Trophoblast cell (in vitro differentiated cells and primary cell): ENCODE measurements around the gene MYLK.

Experiments
- DNase-seq, 2 donors: peaks; one replicate each; pipeline ENCODE4 v3.0.0-alpha.2; 2016
- H2AFZ ChIP-seq: 2 replicates; pipeline ENCODE4 v1.6.1; 2013; ENCODE audit warnings: low read length, moderate library complexity, mild to moderate bottlenecking; ENCODE audit not compliant: insufficient read depth, poor library complexity
- H2AK5ac ChIP-seq: 2 replicates; pipeline ENCODE4 v1.6.1; 2013; ENCODE audit warnings: mild to moderate bottlenecking, low read length
- H2BK120ac ChIP-seq: 2 replicates; pipeline ENCODE4 v1.6.1; 2013; ENCODE audit warnings: low read length, mild to moderate bottlenecking, moderate library complexity; ENCODE audit not compliant: insufficient read depth, poor library complexity
- H2BK12ac ChIP-seq: 2 replicates; pipeline ENCODE4 v1.6.1; 2013; ENCODE audit warnings: mild to moderate bottlenecking, low read length, moderate library complexity
- H2BK5ac ChIP-seq: 2 replicates; pipeline ENCODE4 v1.6.1; 2013; ENCODE audit warnings: low read length, low read depth, moderate library complexity, mild to moderate bottlenecking; ENCODE audit not compliant: poor library complexity
- H3K14ac ChIP-seq: 2 replicates; pipeline ENCODE4 v1.6.1; 2013; ENCODE audit warnings: mild to moderate bottlenecking, low read length
- H3K18ac ChIP-seq: 2 replicates; pipeline ENCODE4 v1.6.1; 2013; ENCODE audit warnings: mild to moderate bottlenecking, low read length
- H3K23ac ChIP-seq: 2 replicates; pipeline ENCODE4 v1.6.1; 2013; ENCODE audit warnings: low read length
- H3K27ac ChIP-seq: 2 replicates; pipeline ENCODE4 v1.5.1; 2013; ENCODE audit warnings: low read depth, mild to moderate bottlenecking, inconsistent platforms, low read length, moderate library complexity
- H3K27me3 ChIP-seq: 2 replicates; pipeline ENCODE4 v1.6.1; 2013; ENCODE audit warnings: inconsistent platforms, mild to moderate bottlenecking, low read length, moderate library complexity; ENCODE audit not compliant: insufficient read depth
- H3K36me3 ChIP-seq, 2 experiments: 1 replicate in 1 of 2; 2 replicates in 1 of 2; pipeline ENCODE4 v1.6.1; 2013; ENCODE audit warnings: low read length in 2 of 2, mild to moderate bottlenecking in 2 of 2, moderate library complexity in 1 of 2; ENCODE audit not compliant: insufficient read depth in 2 of 2, control insufficient read depth in 1 of 2
- H3K4ac ChIP-seq: 2 replicates; pipeline ENCODE4 v1.6.1; 2013; ENCODE audit warnings: low read depth, mild to moderate bottlenecking, low read length, moderate library complexity
- H3K4me1 ChIP-seq, 2 experiments: 1 replicate in 1 of 2; 2 replicates in 1 of 2; pipeline ENCODE4 v1.6.1; 2013; ENCODE audit warnings: low read length in 2 of 2, mild to moderate bottlenecking in 2 of 2, moderate library complexity in 1 of 2; ENCODE audit not compliant: insufficient read depth in 2 of 2, control insufficient read depth in 1 of 2
- H3K4me2 ChIP-seq: 2 replicates; pipeline ENCODE4 v1.6.1; 2013; ENCODE audit warnings: inconsistent platforms, mild to moderate bottlenecking, low read length, moderate library complexity
- H3K4me3 ChIP-seq: 2 replicates; pipeline ENCODE4 v1.5.1; 2013; ENCODE audit warnings: mild to moderate bottlenecking, low read depth, low read length, inconsistent platforms
- H3K79me1 ChIP-seq: one replicate; pipeline ENCODE4 v1.6.1; 2013; ENCODE audit warnings: low read length
- H3K79me2 ChIP-seq: 2 replicates; pipeline ENCODE4 v1.6.1; 2013; ENCODE audit warnings: low read length, mild to moderate bottlenecking; ENCODE audit not compliant: control insufficient read depth, insufficient read depth, poor library complexity
- H3K9ac ChIP-seq: 2 replicates; pipeline ENCODE4 v1.6.1; 2013; ENCODE audit warnings: mild to moderate bottlenecking, low read length
- H3K9me3 ChIP-seq: 2 replicates; pipeline ENCODE4 v1.6.1; 2013; ENCODE audit warnings: low read depth, mild to moderate bottlenecking, control low read depth, inconsistent platforms, low read length; ENCODE audit not compliant: insufficient read depth
- H4K12ac ChIP-seq: 2 replicates; pipeline ENCODE4 v1.6.1; 2013; ENCODE audit warnings: low read depth, mild to moderate bottlenecking, low read length, moderate library complexity
- H4K8ac ChIP-seq: 2 replicates; pipeline ENCODE4 v1.6.1; 2013; ENCODE audit warnings: low read depth, mild to moderate bottlenecking, low read length, moderate library complexity
- H4K91ac ChIP-seq: one replicate; pipeline ENCODE4 v1.6.1; 2013; ENCODE audit warnings: low read depth, mild to moderate bottlenecking, low read length, moderate library complexity
- WGBS: extraction: QIAGEN DNeasy Blood & Tissue Kit; methylation state at CpG from one replicate; pipeline ENCODE4 v1.1.7; 2013; ENCODE audit warnings: missing lambda C conversion rate; ENCODE audit not compliant: insufficient read length, insufficient coverage; ENCODE audit errors: extremely low coverage; 5-methylcytosine and 5-hydroxymethylcytosine counted together

The MYLK gene

DNA sequence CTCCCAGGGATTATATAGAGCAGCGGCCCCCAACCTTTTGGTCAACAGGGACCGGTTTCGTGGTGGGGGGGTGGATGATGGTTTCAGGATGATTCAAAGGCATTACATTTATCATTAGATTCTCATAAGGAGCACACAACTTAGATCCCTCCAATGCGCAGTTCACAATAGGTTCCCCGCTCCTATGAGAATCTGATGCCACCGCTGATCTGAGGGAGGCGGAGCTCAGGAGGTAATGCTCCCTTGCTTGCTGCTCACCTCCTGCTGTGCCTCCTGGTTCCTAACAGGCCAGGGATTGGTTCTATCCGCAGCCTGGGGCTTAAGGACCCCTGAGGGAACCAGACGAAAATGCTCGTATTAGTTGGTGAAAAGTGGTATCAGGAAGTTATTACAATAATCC is 298.0 kb downstream of the MYLK start:
- peak overlapping the region; percentile 30 for H2AFZ ChIP-seq
- H3K36me3 ChIP-seq, result peaks cover 9 to 16% of the 10 kb centered on the region in 2 experiments
- H2BK120ac ChIP-seq, result peak overlapping the region; percentile 92
- peaks cover 28% of the 10 kb centered on the region for H3K79me1 ChIP-seq
- H3K79me2 ChIP-seq, result peaks cover 13% of the 10 kb centered on the region
- no CpG with 5 or more reads among the region's 10 CpGs for WGBS
- peak overlapping the region; percentile 93 for H3K4ac ChIP-seq
- H4K91ac ChIP-seq, result peak overlapping the region; percentile 99
- peak overlapping the region; percentile 62 for H3K9ac ChIP-seq
- peaks cover 11% of the 10 kb centered on the region for H3K9me3 ChIP-seq
- no peak overlapping the region for H2AK5ac ChIP-seq
- H3K4me2 ChIP-seq, result peak overlapping the region; percentile 62
- H4K8ac ChIP-seq, result peak overlapping the region; percentile 76
- peak overlapping the region; percentile 64 for H3K14ac ChIP-seq
- H2BK12ac ChIP-seq, result peak overlapping the region; percentile 59
- H3K27me3 ChIP-seq, result no peaks in the 10 kb centered on the region
- DNase-seq, result peak; percentile 53 to 64
- peak overlapping the region; percentile 74 for H3K18ac ChIP-seq
- H4K12ac ChIP-seq, result no peak overlapping the region
- H2BK5ac ChIP-seq, result peak overlapping the region; percentile 93
- peaks cover 4 to 9% of the 10 kb centered on the region in 2 experiments for H3K4me1 ChIP-seq
- H3K4me3 ChIP-seq, result peak overlapping the region; percentile 49
- peak overlapping the region; percentile 95 for H3K27ac ChIP-seq
- no peak overlapping the region for H3K23ac ChIP-seq

DNA sequence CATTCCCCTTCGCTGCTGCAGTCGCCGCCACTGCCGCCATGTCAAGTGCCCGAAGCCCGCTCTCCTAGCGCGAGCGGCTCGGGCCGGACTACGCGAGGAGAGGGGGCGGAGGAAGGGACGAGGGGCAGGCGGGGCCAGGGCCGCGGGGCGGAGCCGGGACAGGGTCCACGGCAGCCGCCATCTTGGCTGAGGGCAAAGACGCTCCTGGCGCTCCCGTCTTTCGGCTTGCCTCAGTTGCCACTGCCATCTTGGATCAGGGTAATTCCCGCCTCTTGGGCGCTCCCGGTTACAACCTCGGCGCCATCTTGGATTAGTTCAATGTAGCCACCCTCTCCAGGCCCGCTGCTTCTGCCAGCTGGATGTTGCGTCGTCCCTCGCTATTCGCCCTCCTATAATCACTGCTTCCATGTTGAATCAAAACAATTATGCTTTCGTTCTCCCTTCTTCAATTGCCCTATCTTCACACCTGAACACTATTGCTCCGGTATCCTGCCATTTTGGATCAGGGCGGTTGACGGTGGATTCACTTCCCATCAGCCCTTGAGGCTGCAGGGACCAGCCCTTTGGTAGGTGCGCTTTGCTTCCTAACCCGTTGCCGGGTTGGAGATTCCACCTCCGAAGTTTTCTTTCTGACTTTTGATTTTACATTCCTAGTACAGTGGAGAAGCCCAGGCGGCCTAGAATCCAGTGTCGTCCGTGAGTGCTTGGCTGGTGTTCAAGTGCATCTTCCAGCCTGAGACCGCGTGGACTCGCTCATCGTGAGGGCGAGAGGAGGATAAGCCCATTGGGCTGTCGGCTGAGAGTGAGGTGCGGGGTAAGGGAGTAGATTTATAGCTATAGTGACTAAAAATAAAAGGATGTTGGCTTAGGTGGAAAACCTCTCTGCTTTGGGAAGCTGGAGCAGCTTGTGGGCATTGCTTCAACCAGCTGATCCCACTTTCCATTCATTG is 298.9 kb downstream of the MYLK start, which contains the start of gene HACD2:
TSS of gene HACD2 (minus strand) at position 66 of the 950 bp plus-strand sequence. CDS start at position 40, 26 bp downstream.
- H3K4me2 ChIP-seq, result peak within 1 kb of the TSS; percentile 71
- peak within 1 kb of the TSS; percentile 99 for H3K18ac ChIP-seq
- H3K9ac ChIP-seq, result peak within 1 kb of the TSS; percentile 84
- H3K36me3 ChIP-seq, result peaks cover 8 to 15% of the 10 kb centered on the region in 2 experiments
- H2BK12ac ChIP-seq, result peak within 1 kb of the TSS; percentile 91
- H3K4me3 ChIP-seq, result peak within 1 kb of the TSS; percentile 92
- peak within 1 kb of the TSS; percentile 95 for H3K27ac ChIP-seq
- H3K9me3 ChIP-seq, result peaks cover 3% of the 10 kb centered on the region
- peak within 1 kb of the TSS; percentile 99 for H2AK5ac ChIP-seq
- peak within 1 kb of the TSS; percentile 99 for H3K14ac ChIP-seq
- H3K4ac ChIP-seq, result peak within 1 kb of the TSS; percentile 93
- no peaks in the 10 kb centered on the region for H3K27me3 ChIP-seq
- peak within 1 kb of the TSS; percentile 99 for H4K91ac ChIP-seq
- H4K8ac ChIP-seq, result peak within 1 kb of the TSS; percentile 93
- peak within 1 kb of the TSS; percentile 95 for H2BK120ac ChIP-seq
- H4K12ac ChIP-seq, result peak within 1 kb of the TSS; percentile 92
- peak within 1 kb of the TSS; percentile 89 for H2AFZ ChIP-seq
- no CpG with 5 or more reads among the region's 54 CpGs for WGBS
- H3K4me1 ChIP-seq, result peaks cover 4 to 5% of the 10 kb centered on the region in 2 experiments
- peak within 1 kb of the TSS; percentile 98 for H2BK5ac ChIP-seq
- peaks cover 28% of the 10 kb centered on the region for H3K79me1 ChIP-seq
- no peak within 1 kb of the TSS for H3K23ac ChIP-seq
- peak; percentile 98 to 99 for DNase-seq
- peaks cover 13% of the 10 kb centered on the region for H3K79me2 ChIP-seq

GRCh38 chr3:123584284-123584987 is 299.7 kb downstream of the MYLK start:
- Histone ChIP-seq H2AFZ (peak overlapping the region; percentile 35), H3K27me3 (no peaks in the 10 kb centered on the region), H3K9ac (peak overlapping the region; percentile 78), H3K9me3 (no peaks in the 10 kb centered on the region), H3K14ac (peak overlapping the region; percentile 68), H3K27ac (peak overlapping the region; percentile 81), H2BK120ac (peak overlapping the region; percentile 83), H4K12ac (peak overlapping the region; percentile 77), H3K23ac (no peak overlapping the region), H4K8ac (peak overlapping the region; percentile 55), H3K18ac (peak overlapping the region; percentile 92), H3K4me2 (peak overlapping the region; percentile 71), H3K79me2 (peaks cover 13% of the 10 kb centered on the region), H3K4ac (peak overlapping the region; percentile 90), H2BK12ac (peak overlapping the region; percentile 43), H2AK5ac (peak overlapping the region; percentile 76), H4K91ac (peak overlapping the region; percentile 84), H3K4me1 (peaks cover 4 to 5% of the 10 kb centered on the region in 2 experiments), H3K36me3 (peaks cover 7 to 14% of the 10 kb centered on the region in 2 experiments), H3K4me3 (peak overlapping the region; percentile 92), H3K79me1 (peaks cover 25% of the 10 kb centered on the region), H2BK5ac (peak overlapping the region; percentile 90)
- no CpG with 5 or more reads among the region's 65 CpGs for WGBS
- peak; percentile 54 to 66 for DNase-seq

DNA sequence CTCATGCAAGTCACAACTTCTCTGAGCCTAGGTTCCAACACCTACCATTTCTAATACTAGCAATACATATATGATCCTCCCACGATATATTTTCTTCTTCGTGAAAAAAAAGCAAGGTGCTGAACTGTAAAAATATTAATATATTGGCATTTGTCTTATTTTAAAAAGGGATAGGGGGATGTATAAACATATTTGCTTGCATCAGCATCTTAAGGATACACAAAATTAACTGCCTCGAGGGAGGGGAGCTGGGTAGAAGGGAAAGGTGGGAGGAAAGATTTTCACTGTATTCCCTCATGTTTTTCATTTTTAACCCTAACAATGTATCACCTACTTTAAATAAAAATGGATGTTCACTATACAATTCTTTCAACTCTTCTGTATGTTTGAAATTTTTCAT is 300.6 kb downstream of the MYLK start:
- Histone ChIP-seq H2BK120ac (no peak overlapping the region), H4K91ac (no peak overlapping the region), H3K9ac (no peak overlapping the region), H3K4me3 (no peak overlapping the region), H2BK5ac (no peak overlapping the region), H3K23ac (no peak overlapping the region), H3K4me1 (peaks cover 4 to 5% of the 10 kb centered on the region in 2 experiments), H2AK5ac (no peak overlapping the region), H3K79me1 (peaks cover 25% of the 10 kb centered on the region), H3K9me3 (no peaks in the 10 kb centered on the region), H4K12ac (no peak overlapping the region), H3K27me3 (no peaks in the 10 kb centered on the region), H3K4ac (no peak overlapping the region), H2AFZ (no peak overlapping the region), H3K27ac (no peak overlapping the region), H2BK12ac (no peak overlapping the region), H3K36me3 (peaks cover 9 to 20% of the 10 kb centered on the region in 2 experiments), H3K14ac (no peak overlapping the region), H3K4me2 (peak overlapping the region; percentile 34), H3K18ac (no peak overlapping the region), H3K79me2 (peaks cover 13% of the 10 kb centered on the region), H4K8ac (no peak overlapping the region)
- WGBS, result no CpG with 5 or more reads among the region's 3 CpGs
- DNase-seq, result no peak
